K562 treated with DMSO at 1 percent for 4 hours (cell line): ENCODE measurements around the gene SHE. TPM values are rescaled to one million over a fixed set of nuclear protein-coding genes. Genes with fewer than 3 reads are reported as not detected.

Source experiments
- total RNA-seq: library from RNA; unstranded; fragments of 300-600 nt; gene quantifications from 2 replicates; pipeline ENCODE4 v1.2.3, GENCODE V29; 2022; ENCODE audit not compliant: insufficient read depth

The SHE gene
- not detected in 2 replicates for total RNA-seq

GRCh38 chr1:154502066-154502743, at the start of gene SHE, which contains the start of gene TDRD10:
Gene SHE, minus strand, starts transcription at chr1:154502412. Its CDS starts 386 bp downstream, at chr1:154502026.
Gene TDRD10, plus strand, starts transcription at chr1:154502219. Its CDS starts 4,685 bp downstream, at chr1:154506904.

Other genes with a start within 250 kb of the SHE start
- gene HAX1, start 229.8 kb downstream of the SHE start, total RNA-seq: 197 and 249 TPM in 2 replicates
- 1.2 and 1.5 TPM in 2 replicates for gene AQP10, start 181.3 kb downstream of the SHE start, total RNA-seq
- gene ATP8B2, start 176.9 kb downstream of the SHE start, total RNA-seq: 16.6 and 22.7 TPM in 2 replicates
- gene IL6R, start 97.1 kb downstream of the SHE start, total RNA-seq: 0.63 and 0.68 TPM in 2 replicates
- not detected in 2 replicates for gene TDRD10, start 193 bp downstream of the SHE start, total RNA-seq
- 38.9 and 86.9 TPM in 2 replicates for gene UBE2Q1, start 56.2 kb upstream of the SHE start, total RNA-seq
- not detected in 2 replicates for gene CHRNB2, start 65.4 kb upstream of the SHE start, total RNA-seq
- gene ADAR, start 105.8 kb upstream of the SHE start, total RNA-seq: 52.8 and 60.9 TPM in 2 replicates